Thyroid gland (tissue), 4 donors: ENCODE measurements around the gene DAB2IP.

Source experiments
- POLR2A ChIP-seq, 2 donors: fragments of 450-650 bp; IDR thresholded peaks; one replicate each; pipeline ENCODE4 v1.6.1; 2017; ENCODE audit warnings: antibody characterized with exemption in 2 of 2, mild to moderate bottlenecking in 2 of 2, moderate library complexity in 1 of 2
- TF ChIP-seq, protein P1 (sequence below), 6 experiments: fragments of 200-600 bp in 3 of 6; fragments of 450-650 bp in 3 of 6; sonication (generic) in 3 of 6; IDR thresholded peaks; one replicate each; pipeline ENCODE4 v1.5.1; 2016 to 2019; ENCODE audit warnings: antibody characterized with exemption in 6 of 6, mild to moderate bottlenecking in 2 of 6, inconsistent platforms in 1 of 6, moderate library complexity in 1 of 6

DNA sequence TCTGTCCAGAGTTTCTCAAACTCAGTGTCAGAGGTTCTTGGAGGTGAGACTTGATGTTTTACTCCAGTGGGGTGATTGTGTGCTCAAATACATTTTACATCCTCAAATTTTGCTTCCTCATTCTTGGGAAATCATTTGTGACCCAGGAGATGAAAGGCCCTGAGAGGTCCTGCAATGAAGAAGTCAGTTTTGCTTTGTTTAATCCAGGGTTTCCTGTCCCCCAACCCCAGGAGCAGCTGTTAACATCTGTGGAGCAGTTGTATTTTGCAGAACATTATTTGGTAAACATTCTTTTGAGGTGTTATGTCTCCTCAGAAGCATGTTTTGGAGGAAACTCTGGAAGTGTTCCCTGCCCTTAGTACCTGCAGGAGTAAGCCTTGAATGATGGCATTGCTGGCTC lies 59.8 kb downstream of the DAB2IP start:
- TF ChIP-seq, protein P1, sequence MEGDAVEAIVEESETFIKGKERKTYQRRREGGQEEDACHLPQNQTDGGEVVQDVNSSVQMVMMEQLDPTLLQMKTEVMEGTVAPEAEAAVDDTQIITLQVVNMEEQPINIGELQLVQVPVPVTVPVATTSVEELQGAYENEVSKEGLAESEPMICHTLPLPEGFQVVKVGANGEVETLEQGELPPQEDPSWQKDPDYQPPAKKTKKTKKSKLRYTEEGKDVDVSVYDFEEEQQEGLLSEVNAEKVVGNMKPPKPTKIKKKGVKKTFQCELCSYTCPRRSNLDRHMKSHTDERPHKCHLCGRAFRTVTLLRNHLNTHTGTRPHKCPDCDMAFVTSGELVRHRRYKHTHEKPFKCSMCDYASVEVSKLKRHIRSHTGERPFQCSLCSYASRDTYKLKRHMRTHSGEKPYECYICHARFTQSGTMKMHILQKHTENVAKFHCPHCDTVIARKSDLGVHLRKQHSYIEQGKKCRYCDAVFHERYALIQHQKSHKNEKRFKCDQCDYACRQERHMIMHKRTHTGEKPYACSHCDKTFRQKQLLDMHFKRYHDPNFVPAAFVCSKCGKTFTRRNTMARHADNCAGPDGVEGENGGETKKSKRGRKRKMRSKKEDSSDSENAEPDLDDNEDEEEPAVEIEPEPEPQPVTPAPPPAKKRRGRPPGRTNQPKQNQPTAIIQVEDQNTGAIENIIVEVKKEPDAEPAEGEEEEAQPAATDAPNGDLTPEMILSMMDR (IDR thresholded peaks at IDR 0.05), result no peak
- TF ChIP-seq POLR2A (IDR thresholded peaks at IDR 0.05), result no peak
